K562 (cell line): ENCODE measurements around the gene EPN2.

ENCODE experiments used
- EP300 ChIP-seq: IDR thresholded peaks from 2 replicates; pipeline ENCODE4 v1.6.1; 2012; ENCODE audit warnings: low read length, improper control_type of control experiment
- FOSL1 ChIP-seq: fragments of 200-800 bp; sonication (Bioruptor generic); conservative IDR thresholded peaks from 2 replicates; pipeline ENCODE4 v1.6.1; 2016; ENCODE audit warnings: missing genetic modification characterization, missing compliant biosample characterization
- GABPA ChIP-seq: fragments of 200-800 bp; sonication (Bioruptor generic); conservative IDR thresholded peaks from 2 replicates; pipeline ENCODE4 v1.6.1; 2016; ENCODE audit warnings: low read depth, missing genetic modification characterization, missing compliant biosample characterization
- POLR2A ChIP-seq: fragments of 450-650 bp; conservative IDR thresholded peaks from 2 replicates; pipeline ENCODE4 v1.6.1; 2016
- POLR2AphosphoS2 ChIP-seq: IDR thresholded peaks from 2 replicates; pipeline ENCODE4 v1.6.1; 2012; ENCODE audit warnings: low read length, improper control_type of control experiment
- RAD21 ChIP-seq, 2 experiments: fragments of 250-450 bp in 1 of 2; fragments of 450-650 bp in 1 of 2; sonication (Bioruptor Pico) in 1 of 2; formaldehyde crosslinking in 1 of 2; IDR thresholded peaks in 1 of 2; conservative IDR thresholded peaks in 1 of 2; 2 replicates each; pipeline versions ENCODE4 v1.4.0 to v1.8.0; 2020 to 2022; ENCODE audit warnings: mild to moderate bottlenecking in 2 of 2, moderate library complexity in 1 of 2
- TCF7L2 ChIP-seq: fragments of 150-350 bp; IDR thresholded peaks from 2 replicates; pipeline ENCODE4 v1.6.1; 2016; ENCODE audit warnings: low read depth, mild to moderate bottlenecking, low read length, moderate library complexity
- ZFX ChIP-seq: sonication (generic); formaldehyde crosslinking; IDR thresholded peaks from 2 replicates; pipeline ENCODE4 v1.8.0; 2022; ENCODE audit warnings: mild to moderate bottlenecking, missing genetic modification reagents, moderate library complexity
- ZZZ3 ChIP-seq: fragments of 450-650 bp; IDR thresholded peaks from 2 replicates; pipeline ENCODE4 v1.6.1; 2016; ENCODE audit warnings: antibody characterized with exemption, mild to moderate bottlenecking, moderate library complexity
- TF ChIP-seq, protein P1 (sequence below), 2 experiments: fragments of 450-650 bp in 1 of 2; sonication (generic) in 1 of 2; formaldehyde crosslinking; conservative IDR thresholded peaks; 2 replicates each; pipeline versions ENCODE4 v1.4.0 to v1.8.1; 2020 to 2022; ENCODE audit warnings: mild to moderate bottlenecking in 1 of 2, missing genetic modification reagents in 1 of 2
- TF ChIP-seq, protein P2 (sequence below): sonication (generic); formaldehyde crosslinking; IDR thresholded peaks from 2 replicates; pipeline ENCODE4 v1.8.1; 2022; ENCODE audit warnings: missing genetic modification reagents

DNA sequence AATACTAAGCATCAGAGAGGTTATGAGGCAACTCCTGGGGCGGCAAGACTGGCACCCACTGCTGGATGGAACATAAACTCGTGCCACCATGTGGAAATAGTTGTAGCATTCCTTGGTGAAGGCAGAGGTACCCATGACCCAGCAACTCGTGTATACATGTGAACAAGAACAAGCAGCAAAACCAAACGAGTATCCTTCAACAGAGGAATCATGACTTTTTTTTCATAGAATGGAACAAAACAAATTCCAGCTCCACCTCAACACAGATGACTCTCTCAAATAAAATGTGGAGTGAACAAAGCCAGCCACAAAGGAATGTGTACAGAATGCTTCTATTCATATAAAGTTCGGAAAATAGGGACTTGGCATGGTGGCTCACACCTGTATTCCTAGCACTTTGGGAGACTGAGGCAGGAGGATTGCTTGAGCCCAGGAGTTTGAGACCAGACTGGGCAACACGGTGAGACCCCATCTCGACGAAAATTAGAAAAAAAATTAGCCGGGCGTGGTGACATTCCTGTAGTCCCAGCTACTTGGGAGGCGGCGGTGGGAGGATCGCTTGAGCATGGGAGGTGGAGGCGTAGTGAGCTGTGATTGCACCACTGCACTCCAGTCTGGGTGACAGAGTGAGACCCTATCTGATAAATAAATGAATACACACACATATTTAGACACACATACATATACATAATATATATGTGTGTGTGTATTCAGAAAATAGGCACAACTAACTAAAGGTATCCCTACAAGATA is 90.0 kb downstream of the EPN2 start:
- TF ChIP-seq, protein P1, sequence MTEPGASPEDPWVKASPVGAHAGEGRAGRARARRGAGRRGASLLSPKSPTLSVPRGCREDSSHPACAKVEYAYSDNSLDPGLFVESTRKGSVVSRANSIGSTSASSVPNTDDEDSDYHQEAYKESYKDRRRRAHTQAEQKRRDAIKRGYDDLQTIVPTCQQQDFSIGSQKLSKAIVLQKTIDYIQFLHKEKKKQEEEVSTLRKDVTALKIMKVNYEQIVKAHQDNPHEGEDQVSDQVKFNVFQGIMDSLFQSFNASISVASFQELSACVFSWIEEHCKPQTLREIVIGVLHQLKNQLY (CRISPR knock-in tag; conservative IDR thresholded peaks at IDR 0.05): no peak
- TF ChIP-seq FOSL1 (tag): no peak
- TF ChIP-seq RAD21 (CRISPR knock-in tag; conservative IDR thresholded peaks at IDR 0.05 in 1 of 2, IDR thresholded peaks at IDR 0.05 in 1 of 2): no peak
- no peak for TF ChIP-seq GABPA (tag)
- TF ChIP-seq ZFX (CRISPR knock-in tag): no peak
- TF ChIP-seq, protein P2, sequence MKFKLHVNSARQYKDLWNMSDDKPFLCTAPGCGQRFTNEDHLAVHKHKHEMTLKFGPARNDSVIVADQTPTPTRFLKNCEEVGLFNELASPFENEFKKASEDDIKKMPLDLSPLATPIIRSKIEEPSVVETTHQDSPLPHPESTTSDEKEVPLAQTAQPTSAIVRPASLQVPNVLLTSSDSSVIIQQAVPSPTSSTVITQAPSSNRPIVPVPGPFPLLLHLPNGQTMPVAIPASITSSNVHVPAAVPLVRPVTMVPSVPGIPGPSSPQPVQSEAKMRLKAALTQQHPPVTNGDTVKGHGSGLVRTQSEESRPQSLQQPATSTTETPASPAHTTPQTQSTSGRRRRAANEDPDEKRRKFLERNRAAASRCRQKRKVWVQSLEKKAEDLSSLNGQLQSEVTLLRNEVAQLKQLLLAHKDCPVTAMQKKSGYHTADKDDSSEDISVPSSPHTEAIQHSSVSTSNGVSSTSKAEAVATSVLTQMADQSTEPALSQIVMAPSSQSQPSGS (CRISPR knock-in tag): no peak
- TF ChIP-seq TCF7L2: no peak
- TF ChIP-seq ZZZ3: no peak
- no peak for TF ChIP-seq EP300
- no peak for TF ChIP-seq POLR2AphosphoS2
- no peak for TF ChIP-seq POLR2A
